Heart right ventricle (tissue), 16 donors: ENCODE measurements around the gene SYCE3. TPM values are rescaled to one million over a fixed set of nuclear protein-coding genes. Genes with fewer than 3 reads are reported as not detected.
"Not testable (repeated sequence)": the region's sequence is repeated elsewhere in the genome, so short reads cannot be mapped to it uniquely, and the experiment has no call there.

Experiments used
- ATAC-seq, 8 donors: fragments of 200-7000 bp; cut with Tn5 transposase; one replicate each; pipeline ENCODE4 v1.9.1; 2020; ENCODE audit warnings: mild to moderate bottlenecking in 8 of 8, moderate library complexity in 8 of 8, moderate number of reproducible peaks in 1 of 8
- DNase-seq, 2 donors: peaks; one replicate each; pipeline ENCODE4 v3.0.0-alpha.2; 2020
- H3K27ac ChIP-seq, 10 donors: fragments of 200-600 bp; sonication (generic) in 2 of 10; one replicate each; pipeline versions ENCODE4 v1.5.0 to v1.8.0; 2020 to 2022; ENCODE audit warnings: mild to moderate bottlenecking in 3 of 10
- H3K27me3 ChIP-seq, 7 donors: fragments of 200-600 bp; one replicate each; pipeline ENCODE4 v1.8.0; 2021 to 2022; ENCODE audit warnings: mild to moderate bottlenecking in 2 of 7
- H3K36me3 ChIP-seq, 9 donors: fragments of 200-600 bp; sonication (generic) in 1 of 9; one replicate each; pipeline versions ENCODE4 v1.5.0 to v1.8.0; 2020 to 2022; ENCODE audit warnings: mild to moderate bottlenecking in 2 of 9
- H3K4me1 ChIP-seq, 9 donors: fragments of 200-600 bp; sonication (generic) in 1 of 9; one replicate each; pipeline versions ENCODE4 v1.5.0 to v1.8.0; 2020 to 2022; ENCODE audit warnings: mild to moderate bottlenecking in 4 of 9
- H3K4me3 ChIP-seq, 10 donors: fragments of 200-600 bp; sonication (generic) in 2 of 10; one replicate each; pipeline versions ENCODE4 v1.5.0 to v1.8.0; 2020 to 2022; ENCODE audit warnings: mild to moderate bottlenecking in 7 of 10, moderate library complexity in 2 of 10
- H3K9me3 ChIP-seq, 11 donors: fragments of 200-600 bp in 10 of 11; sonication (generic) in 2 of 11; one replicate each; pipeline versions ENCODE4 v1.5.0 to v1.8.0; 2013 to 2022; ENCODE audit warnings: mild to moderate bottlenecking in 2 of 11, control low read depth in 1 of 11, moderate library complexity in 1 of 11
- WGBS, 2 donors: extraction: QIAGEN DNeasy Blood & Tissue Kit; methylation state at CpG; one replicate each; pipeline ENCODE4 v1.1.7; 2013; ENCODE audit warnings: inconsistent platforms in 1 of 2; 5-methylcytosine and 5-hydroxymethylcytosine counted together
- intact Hi-C, 10 donors: fragments of 100-400 bp; cut with DNase I; formaldehyde crosslinking; loops; one replicate each; pipeline versions ENCODE4 v1.11.1 to v1.14.2; 2022
- polyA plus RNA-seq, 2 donors: library from polyadenylated mRNA; stranded (reverse); fragments of 200-250 nt; gene quantifications; one replicate each; pipeline ENCODE4 v1.2.3, GENCODE V29; 2013
- total RNA-seq, 10 donors: library from RNA; stranded (reverse); fragmentation: NEBNext Ultra II Directional in 3 of 10; extraction: Animal tissue kit (Norgen Biotek cat#: 25700) in 3 of 10; gene quantifications; one replicate each; pipeline versions ENCODE4 v1.2.1 to v1.2.4, GENCODE V29; 2021 to 2023
- TF ChIP-seq, protein P1 (sequence below), 9 donors: fragments of 200-600 bp; sonication (generic) in 2 of 9; IDR thresholded peaks; one replicate each; pipeline versions ENCODE4 v1.5.0 to v1.8.0; 2021 to 2022; ENCODE audit warnings: antibody characterized with exemption in 9 of 9, mild to moderate bottlenecking in 5 of 9, moderate library complexity in 1 of 9
- donor health status: Arrhythmogenic right ventricular cardiomyopathy.
- donor health status: ischemic (EF 13 %, LVEDD 7.1; RV severe dilation, severe dysfunction).
- donor health status: healthy with polysubstance abuse.
- donor health status: DM: no; HTN: yes; CAD: no.
- donor health status: DM: no; HTN: no; CAD: no.
- donor health status: ischemic (EF 25% LVEDD 6.9; RV normal size, moderate dysfunction).
- donor health status: ischemic (EF 25% LVEDD 5.7; RV mildly dilated, moderate dysfunction).
- donor health status: healthy.
- donor health status: DM: yes; HTN: yes; CAD: no.
- donor health status: Ischemic cardiomyopathy.
- donor health status: ischemic (EF 35%, LVEDD 5.7; RV mildly dilated, moderate dysfunction).
- donor health status: nonischemic (EF 11% LVEDD 7.7; RV severe dilation, severe dysfunction).
- donor health status: DM: yes; HTN: yes; CAD: no.
- donor health status: PGD.
- donor health status: ischemic (EF 29% LVEDD 5.4; RV normal size, mild dysfunction).
- donor health status: nonischemic (EF 23%, LVEDD 6.1; RV moderate dilation, normal function).

SYCE3 gene
- total and polyA plus RNA-seq, 12 donors: 0.74 to 0.90 TPM; not detected in 10

DNA sequence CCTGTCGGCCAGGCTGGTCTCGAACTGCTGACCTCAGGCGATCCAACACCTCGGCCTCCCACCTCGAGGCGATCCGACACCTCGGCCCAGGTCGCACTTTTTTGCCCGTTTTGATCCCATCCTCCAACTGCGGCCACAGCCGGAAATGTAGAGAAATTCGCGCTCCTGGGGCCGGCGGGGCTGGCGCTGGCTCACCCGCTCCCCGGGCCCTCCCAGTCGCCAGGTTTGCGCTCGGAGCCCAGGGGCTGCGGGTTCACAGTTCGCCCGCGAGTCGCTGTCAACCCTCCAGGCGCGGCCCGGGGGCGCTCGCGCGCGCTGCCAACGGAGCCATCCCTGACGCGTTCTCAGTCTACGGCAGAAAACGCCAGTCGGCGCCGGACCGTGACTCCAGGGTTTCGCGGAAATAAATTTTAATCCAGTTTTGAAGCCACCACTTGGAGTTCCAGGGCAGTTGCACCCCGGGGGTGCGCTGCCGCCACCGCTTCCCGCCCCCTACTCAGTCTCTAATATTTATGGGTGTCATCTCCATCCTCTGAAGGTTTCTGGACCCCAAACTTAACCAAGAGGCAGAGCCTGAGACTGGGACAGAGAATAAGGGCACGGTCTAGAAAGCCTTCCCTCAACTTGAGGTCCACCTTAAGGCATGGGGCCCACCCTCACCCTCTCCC, 18.5 kb downstream of the SYCE3 start:
- intact Hi-C loops: no loop called here
- H3K27me3 ChIP-seq: peaks cover 0 to 59% (median 37%) of the 10 kb centered on the region in 7 donors
- peaks cover 0 to 84% (median 26%) of the 10 kb centered on the region in 9 donors for H3K4me1 ChIP-seq

DNA sequence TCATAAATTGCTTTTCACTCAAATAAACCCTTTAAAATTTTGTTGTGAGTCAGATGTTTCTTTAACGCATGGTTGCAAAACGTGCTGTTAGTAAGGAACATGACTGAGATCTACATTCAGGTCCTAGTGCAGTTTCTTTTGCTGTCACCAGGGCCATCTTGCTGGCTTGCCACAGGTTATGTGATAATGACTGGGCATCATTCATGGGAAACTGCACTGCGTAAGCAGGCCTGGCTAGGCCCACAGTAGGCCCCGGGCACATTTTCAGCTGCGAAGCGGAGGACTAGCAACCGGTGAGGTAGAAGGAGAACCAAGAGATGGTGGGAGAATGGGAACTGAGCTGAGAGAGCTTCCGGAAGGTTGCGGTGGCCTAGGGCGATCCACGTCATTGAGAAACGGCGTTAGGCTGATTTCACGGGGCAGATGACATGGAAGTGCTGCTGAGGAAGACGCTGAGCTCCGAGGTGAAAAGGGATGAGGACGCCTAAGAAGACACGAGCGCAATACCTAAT, 20.2 kb downstream of the SYCE3 start:
- intact Hi-C loops: no loop called here
- Histone ChIP-seq H3K4me1 (peaks cover 0 to 90% (median 19%) of the 10 kb centered on the region in 9 donors), H3K27ac (peak overlapping the region in 5 of 10 donors; percentile 11 to 99 (median 96)), H3K9me3 (no peaks in the 10 kb centered on the region), H3K4me3 (peak overlapping the region in 1 of 10 donors; percentile 34), H3K27me3 (peaks cover 0 to 46% (median 23%) of the 10 kb centered on the region in 7 donors), H3K36me3 (no peaks in the 10 kb centered on the region)
- no peak for DNase-seq
- WGBS, 2 donors: 92 to 96% methylated on average over 19 of the region's 19 CpGs
- peak in 1 of 8 donors; percentile 23 for ATAC-seq
- TF ChIP-seq, protein P1, sequence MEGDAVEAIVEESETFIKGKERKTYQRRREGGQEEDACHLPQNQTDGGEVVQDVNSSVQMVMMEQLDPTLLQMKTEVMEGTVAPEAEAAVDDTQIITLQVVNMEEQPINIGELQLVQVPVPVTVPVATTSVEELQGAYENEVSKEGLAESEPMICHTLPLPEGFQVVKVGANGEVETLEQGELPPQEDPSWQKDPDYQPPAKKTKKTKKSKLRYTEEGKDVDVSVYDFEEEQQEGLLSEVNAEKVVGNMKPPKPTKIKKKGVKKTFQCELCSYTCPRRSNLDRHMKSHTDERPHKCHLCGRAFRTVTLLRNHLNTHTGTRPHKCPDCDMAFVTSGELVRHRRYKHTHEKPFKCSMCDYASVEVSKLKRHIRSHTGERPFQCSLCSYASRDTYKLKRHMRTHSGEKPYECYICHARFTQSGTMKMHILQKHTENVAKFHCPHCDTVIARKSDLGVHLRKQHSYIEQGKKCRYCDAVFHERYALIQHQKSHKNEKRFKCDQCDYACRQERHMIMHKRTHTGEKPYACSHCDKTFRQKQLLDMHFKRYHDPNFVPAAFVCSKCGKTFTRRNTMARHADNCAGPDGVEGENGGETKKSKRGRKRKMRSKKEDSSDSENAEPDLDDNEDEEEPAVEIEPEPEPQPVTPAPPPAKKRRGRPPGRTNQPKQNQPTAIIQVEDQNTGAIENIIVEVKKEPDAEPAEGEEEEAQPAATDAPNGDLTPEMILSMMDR (IDR thresholded peaks at IDR 0.05): peak in 1 of 9 donors; percentile 30

More for the DNA sequence above, 18.5 kb downstream of the SYCE3 start:
- peak overlapping the region in 9 of 10 donors; percentile 1 to 47 (median 39) for H3K4me3 ChIP-seq
- DNase-seq (peak; percentile 68 to 84), ATAC-seq (peak; percentile 58 to 72 (median 61))
- TF ChIP-seq, protein P1 (IDR thresholded peaks at IDR 0.05): peak; percentile 34 to 79 (median 56)
- 6 to 7% methylated on average over 52 of the region's 52 CpGs for WGBS, 2 donors
- H3K9me3 ChIP-seq: no peaks in the 10 kb centered on the region
- H3K27ac ChIP-seq: peak overlapping the region in 5 of 10 donors; percentile 5 to 99 (median 35)
- H3K36me3 ChIP-seq: no peaks in the 10 kb centered on the region

DNA sequence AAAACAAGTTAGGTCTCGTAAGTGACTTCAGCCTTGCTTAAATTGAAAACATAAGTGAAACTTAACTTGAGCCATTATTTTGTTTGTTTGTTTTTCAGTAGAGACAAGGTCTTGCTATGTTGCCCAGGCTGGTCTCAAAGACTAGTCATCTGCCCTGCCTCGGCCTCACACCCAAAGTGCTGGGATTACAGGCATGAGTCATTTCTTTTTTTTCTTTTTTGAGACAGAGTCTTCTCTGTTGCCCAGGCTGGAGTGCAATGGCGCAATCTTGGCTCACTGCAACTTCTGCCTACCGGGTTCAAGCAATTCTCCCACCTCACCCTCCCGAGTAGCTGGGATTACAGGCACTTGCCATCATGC, 21.1 kb downstream of the SYCE3 start:
- intact Hi-C loops, DNase-seq: not testable (repeated sequence)

DNA sequence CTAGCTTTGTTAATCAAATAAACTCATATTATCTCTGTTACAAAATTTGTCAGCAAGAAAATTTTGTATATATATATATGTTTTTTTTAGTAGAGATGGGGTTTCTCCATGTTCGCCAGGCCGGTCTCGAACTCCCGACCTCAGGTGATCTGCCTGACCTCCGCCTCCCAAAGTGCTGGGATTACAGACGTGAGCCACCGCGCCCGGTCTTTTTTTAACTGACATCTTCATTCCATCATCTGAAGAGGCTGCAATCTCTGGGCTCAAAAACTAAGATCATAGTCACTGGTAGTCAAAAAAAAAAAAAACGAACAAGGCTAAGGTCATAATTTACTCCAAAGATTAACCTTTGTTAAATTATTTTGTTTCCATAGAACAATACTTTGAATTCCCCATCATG, 22.3 kb downstream of the SYCE3 start:
- no peak for DNase-seq
- Histone ChIP-seq H3K9me3 (no peaks in the 10 kb centered on the region), H3K27me3 (peaks cover 0 to 35% (median 2%) of the 10 kb centered on the region in 7 donors), H3K4me1 (peaks cover 0 to 98% (median 19%) of the 10 kb centered on the region in 9 donors), H3K4me3 (no peak overlapping the region), H3K27ac (peak overlapping the region in 8 of 10 donors; percentile 87 to 99 (median 95)), H3K36me3 (no peaks in the 10 kb centered on the region)
- no peak for ATAC-seq
- TF ChIP-seq, protein P1 (IDR thresholded peaks at IDR 0.05): no peak
- intact Hi-C loops: no loop called here
- WGBS, 2 donors: 78 to 83% methylated on average over 10 of the region's 10 CpGs

More for the DNA sequence above, 21.1 kb downstream of the SYCE3 start:
- not testable (repeated sequence) for H3K9me3 ChIP-seq, H3K36me3 ChIP-seq
- 79 to 91% methylated on average over 5 of the region's 5 CpGs for WGBS, 2 donors
- peak overlapping the region in 1 of 10 donors; percentile 34 for H3K4me3 ChIP-seq
- peaks cover 0 to 98% (median 19%) of the 10 kb centered on the region in 9 donors for H3K4me1 ChIP-seq
- peak overlapping the region in 6 of 10 donors; percentile 17 to 99 (median 73) for H3K27ac ChIP-seq
- ATAC-seq: peak in 1 of 8 donors; percentile 27
- H3K27me3 ChIP-seq: peaks cover 0 to 40% (median 14%) of the 10 kb centered on the region in 7 donors
